Uterus (tissue), 4 donors: ENCODE data around the gene CALHM2. TPM values are rescaled to one million over a fixed set of nuclear protein-coding genes. Genes with fewer than 3 reads are reported as not detected.
A peak's percentile ranks its signal among the peaks of the same experiment; 100 is the strongest.

Experiments used
- DNase-seq, 2 donors: peaks; one replicate each; pipeline ENCODE4 v3.0.0-alpha.2; 2019 to 2020
- H3K27ac ChIP-seq, 2 donors: fragments of 200-600 bp; sonication (generic); 1 replicate in 1 of 2; 2 replicates in 1 of 2; pipeline ENCODE4 v1.5.1; 2016 to 2018
- H3K27me3 ChIP-seq, 2 donors: fragments of 200-600 bp; sonication (generic); one replicate each; pipeline ENCODE4 v1.5.1; 2018 to 2019; ENCODE audit warnings: control low read depth in 1 of 2
- H3K36me3 ChIP-seq, 2 donors: fragments of 200-600 bp; sonication (generic); one replicate each; pipeline ENCODE4 v1.5.1; 2019; ENCODE audit warnings: control low read depth in 1 of 2
- H3K4me1 ChIP-seq, 2 donors: fragments of 200-600 bp; sonication (generic); one replicate each; pipeline ENCODE4 v1.5.1; 2018 to 2019; ENCODE audit warnings: control low read depth in 1 of 2
- H3K4me3 ChIP-seq, 2 donors: fragments of 200-600 bp; sonication (generic); 1 replicate in 1 of 2; 2 replicates in 1 of 2; pipeline ENCODE4 v1.5.1; 2018 to 2019; ENCODE audit warnings: mild to moderate bottlenecking in 1 of 2
- H3K9me3 ChIP-seq, 2 donors: fragments of 200-600 bp; sonication (generic); one replicate each; pipeline ENCODE4 v1.5.1; 2019; ENCODE audit warnings: control low read depth in 1 of 2
- POLR2A ChIP-seq, 2 donors: fragments of 450-650 bp; IDR thresholded peaks; one replicate each; pipeline ENCODE4 v1.6.1; 2016; ENCODE audit warnings: antibody characterized with exemption in 2 of 2, mild to moderate bottlenecking in 1 of 2, moderate library complexity in 1 of 2
- intact Hi-C: fragments of 100-400 bp; cut with DNase I; formaldehyde crosslinking; loops from one replicate; pipeline ENCODE4 v1.15.1; 2023; ENCODE audit warnings: low total_unique reads
- total RNA-seq, 4 donors: library from RNA; depleted of rRNA in 3 of 4; stranded (reverse); fragments of >200 nt in 3 of 4; gene quantifications; one replicate each; pipeline versions ENCODE4 v1.1.0 to v1.2.4, GENCODE V29; 2014 to 2023
- TF ChIP-seq, protein P1 (sequence below), 4 experiments: fragments of 200-600 bp in 2 of 4; fragments of 450-650 bp in 2 of 4; sonication (generic) in 2 of 4; IDR thresholded peaks; one replicate each; pipeline ENCODE4 v1.5.1; 2016 to 2019; ENCODE audit warnings: antibody characterized with exemption in 4 of 4, mild to moderate bottlenecking in 2 of 4, moderate library complexity in 1 of 4
- donor health status: DM: yes; HTN: yes; CAD: no.

The CALHM2 gene
- total RNA-seq, 4 donors from 2014 or later = 29.7 to 98.7 (median 46.8) TPM

DNA sequence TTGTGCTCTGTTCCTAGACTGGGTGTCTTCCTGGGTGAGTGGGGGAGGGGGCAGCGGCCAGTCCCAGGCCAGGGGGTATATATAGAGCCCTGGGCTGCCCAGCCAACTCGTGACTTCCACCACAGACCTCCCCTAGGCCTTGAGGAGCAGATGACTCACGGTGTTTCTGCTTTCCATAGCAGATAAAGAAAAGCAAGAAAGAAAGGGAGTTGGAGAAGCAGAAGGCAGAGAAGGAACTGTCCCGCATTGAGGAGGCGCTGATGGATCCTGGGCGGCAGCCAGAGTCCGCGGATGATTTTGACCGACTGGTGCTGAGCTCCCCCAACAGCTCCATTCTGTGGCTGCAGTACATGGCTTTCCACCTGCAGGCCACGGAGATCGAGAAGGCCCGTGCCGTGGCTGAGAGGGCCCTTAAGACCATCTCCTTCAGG is 10.1 kb downstream of the CALHM2 start:
- Histone ChIP-seq H3K4me1 (peaks cover 11 to 19% of the 10 kb centered on the region in 2 donors), H3K9me3 (no peaks in the 10 kb centered on the region), H3K27ac (peak overlapping the region; percentile 91 to 94), H3K27me3 (no peaks in the 10 kb centered on the region), H3K36me3 (no peaks in the 10 kb centered on the region), H3K4me3 (no peak overlapping the region)
- TF ChIP-seq POLR2A (IDR thresholded peaks at IDR 0.05) = no peak
- TF ChIP-seq, protein P1, sequence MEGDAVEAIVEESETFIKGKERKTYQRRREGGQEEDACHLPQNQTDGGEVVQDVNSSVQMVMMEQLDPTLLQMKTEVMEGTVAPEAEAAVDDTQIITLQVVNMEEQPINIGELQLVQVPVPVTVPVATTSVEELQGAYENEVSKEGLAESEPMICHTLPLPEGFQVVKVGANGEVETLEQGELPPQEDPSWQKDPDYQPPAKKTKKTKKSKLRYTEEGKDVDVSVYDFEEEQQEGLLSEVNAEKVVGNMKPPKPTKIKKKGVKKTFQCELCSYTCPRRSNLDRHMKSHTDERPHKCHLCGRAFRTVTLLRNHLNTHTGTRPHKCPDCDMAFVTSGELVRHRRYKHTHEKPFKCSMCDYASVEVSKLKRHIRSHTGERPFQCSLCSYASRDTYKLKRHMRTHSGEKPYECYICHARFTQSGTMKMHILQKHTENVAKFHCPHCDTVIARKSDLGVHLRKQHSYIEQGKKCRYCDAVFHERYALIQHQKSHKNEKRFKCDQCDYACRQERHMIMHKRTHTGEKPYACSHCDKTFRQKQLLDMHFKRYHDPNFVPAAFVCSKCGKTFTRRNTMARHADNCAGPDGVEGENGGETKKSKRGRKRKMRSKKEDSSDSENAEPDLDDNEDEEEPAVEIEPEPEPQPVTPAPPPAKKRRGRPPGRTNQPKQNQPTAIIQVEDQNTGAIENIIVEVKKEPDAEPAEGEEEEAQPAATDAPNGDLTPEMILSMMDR (IDR thresholded peaks at IDR 0.05) = no peak
- intact Hi-C loops = no loop called here
- peak; percentile 77 to 85 for DNase-seq

DNA sequence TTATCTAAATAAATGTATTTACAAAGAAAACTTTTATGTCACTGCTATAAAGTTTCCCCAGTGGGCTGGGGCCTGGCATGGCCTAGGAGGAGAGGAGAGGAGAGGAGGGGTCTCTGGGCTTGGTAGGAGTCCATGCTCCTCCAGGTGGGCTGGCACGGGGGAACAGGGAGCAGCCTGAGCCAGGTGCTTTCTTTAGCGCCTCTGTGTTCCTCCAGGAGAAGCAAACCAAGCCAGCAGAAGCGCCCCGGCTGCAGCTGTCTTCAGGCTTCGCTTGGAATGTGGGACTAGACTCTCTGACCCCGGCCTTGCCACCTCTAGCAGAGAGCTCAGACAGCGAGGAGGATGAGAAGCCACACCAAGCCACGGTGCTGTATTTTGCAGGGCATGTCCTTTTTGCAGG is 10.6 kb downstream of the CALHM2 start:
- Histone ChIP-seq H3K4me3 (no peak overlapping the region), H3K4me1 (peaks cover 11 to 15% of the 10 kb centered on the region in 2 donors), H3K9me3 (no peaks in the 10 kb centered on the region), H3K36me3 (no peaks in the 10 kb centered on the region), H3K27me3 (no peaks in the 10 kb centered on the region), H3K27ac (peak overlapping the region; percentile 91 to 94)
- intact Hi-C loops = no loop called here
- TF ChIP-seq POLR2A (IDR thresholded peaks at IDR 0.05) = no peak
- TF ChIP-seq, protein P1 (IDR thresholded peaks at IDR 0.05) = no peak
- no peak for DNase-seq

DNA sequence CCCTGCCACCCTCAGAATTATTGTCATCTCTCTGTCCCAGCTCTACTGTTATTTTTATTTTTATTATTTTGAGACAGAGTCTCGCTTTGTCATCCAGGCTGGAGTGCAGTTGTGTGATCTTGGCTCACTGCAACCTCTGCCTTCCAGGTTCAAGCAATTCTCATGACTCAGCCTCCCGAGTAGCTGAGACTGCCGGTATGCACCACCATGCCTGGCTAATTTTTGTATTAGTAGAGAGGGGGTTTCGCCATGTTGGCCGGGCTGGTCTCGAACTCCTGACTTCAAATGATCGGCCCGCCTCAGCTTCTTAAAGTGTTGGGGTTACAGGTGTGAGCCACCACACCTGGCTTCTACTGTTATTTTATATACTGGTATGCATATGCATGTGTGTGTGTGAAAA is 11.0 kb downstream of the CALHM2 start:
- Histone ChIP-seq H3K4me3 (no peak overlapping the region), H3K27ac (peak overlapping the region; percentile 91 to 94)
- intact Hi-C loops = no loop called here

DNA sequence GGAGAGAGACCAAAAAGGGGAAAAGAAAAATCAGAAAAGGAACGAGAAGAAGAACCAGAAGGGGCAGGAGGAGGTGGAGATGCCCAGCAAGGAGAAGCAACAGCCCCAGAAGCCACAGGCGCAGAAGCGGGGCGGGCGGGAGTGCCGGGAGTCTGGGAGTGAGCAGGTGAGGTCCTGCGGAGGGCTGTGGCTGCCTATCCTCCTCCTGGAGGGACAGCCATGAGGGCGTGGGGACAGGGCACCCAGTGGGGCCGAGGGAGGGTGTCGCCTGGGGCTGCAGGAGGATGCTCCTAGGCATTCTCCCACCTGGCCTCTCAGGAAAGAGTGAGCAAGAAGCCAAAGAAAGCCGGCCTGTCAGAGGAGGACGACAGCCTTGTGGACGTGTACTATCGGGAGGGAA is 11.8 kb downstream of the CALHM2 start:
- H3K36me3 ChIP-seq = no peaks in the 10 kb centered on the region
- DNase-seq = no peak

More for the DNA sequence above, 11.0 kb downstream of the CALHM2 start:
- Histone ChIP-seq H3K9me3 (no peaks in the 10 kb centered on the region), H3K27me3 (no peaks in the 10 kb centered on the region), H3K36me3 (no peaks in the 10 kb centered on the region), H3K4me1 (peaks cover 11% of the 10 kb centered on the region in 2 donors)
- TF ChIP-seq, protein P1 (IDR thresholded peaks at IDR 0.05) = no peak
- no peak for TF ChIP-seq POLR2A (IDR thresholded peaks at IDR 0.05)
- no peak for DNase-seq

GRCh38 chr10:103439776-103440175 is 12.4 kb downstream of the CALHM2 start:
- no peak overlapping the region for H3K27ac ChIP-seq
- intact Hi-C loops = no loop called here
- no peak overlapping the region for H3K4me3 ChIP-seq
- H3K4me1 ChIP-seq = peaks cover 6 to 11% of the 10 kb centered on the region in 2 donors
- H3K27me3 ChIP-seq = no peaks in the 10 kb centered on the region
- TF ChIP-seq, protein P1 (IDR thresholded peaks at IDR 0.05) = no peak
- no peak for TF ChIP-seq POLR2A (IDR thresholded peaks at IDR 0.05)
- no peaks in the 10 kb centered on the region for H3K36me3 ChIP-seq
- H3K9me3 ChIP-seq = no peaks in the 10 kb centered on the region
- no peak for DNase-seq

More for the DNA sequence above, 11.8 kb downstream of the CALHM2 start:
- TF ChIP-seq POLR2A (IDR thresholded peaks at IDR 0.05) = no peak
- TF ChIP-seq, protein P1 (IDR thresholded peaks at IDR 0.05) = no peak
- Histone ChIP-seq H3K27ac (peak overlapping the region in 1 of 2 donors; percentile 12), H3K4me3 (no peak overlapping the region), H3K27me3 (no peaks in the 10 kb centered on the region), H3K9me3 (no peaks in the 10 kb centered on the region), H3K4me1 (peaks cover 6 to 11% of the 10 kb centered on the region in 2 donors)
- intact Hi-C loops = no loop called here
